NCI-H1417 (cell line): Measurements from ENCODE around the gene HRH2.
"Not testable (repeated sequence)": the region's sequence is repeated elsewhere in the genome, so short reads cannot be mapped to it uniquely, and the experiment has no call there.

Source experiments
- DNase-seq, 3 experiments: peaks; one replicate each; lab custom pipeline; 2025; lab: John Stamatoyannopoulos, UW

HRH2 gene

GRCh38 chr5:175740014-175740413 lies 82.1 kb downstream of the HRH2 start:
- DNase-seq: no peak

- no peak for DNase-seq
These were observed 83.7 kb downstream of the HRH2 start for GRCh38 chr5:175741556-175741955.

GRCh38 chr5:175742290-175742994 lies 84.6 kb downstream of the HRH2 start:
- DNase-seq: no peak

GRCh38 chr5:175743676-175744210 lies 85.9 kb downstream of the HRH2 start:
- DNase-seq: no peak

- no peak for DNase-seq
These were observed 87.3 kb downstream of the HRH2 start for GRCh38 chr5:175745210-175745609.

GRCh38 chr5:175746851-175747250 lies 89.0 kb downstream of the HRH2 start:
- DNase-seq: peak in 1 of 3 experiments; percentile 13

- no peak for DNase-seq
These were observed 89.7 kb downstream of the HRH2 start for GRCh38 chr5:175747539-175748060.

GRCh38 chr5:175748650-175749049 lies 90.8 kb downstream of the HRH2 start:
- no peak for DNase-seq

- no peak for DNase-seq
These were observed 91.7 kb downstream of the HRH2 start for GRCh38 chr5:175749591-175749990.

- DNase-seq: peak in 2 of 3 experiments; percentile 73 to 89
These were observed 92.7 kb downstream of the HRH2 start for GRCh38 chr5:175750511-175750931.

GRCh38 chr5:175751369-175751768 lies 93.5 kb downstream of the HRH2 start:
- DNase-seq: no peak

GRCh38 chr5:175752826-175753535 lies 95.1 kb downstream of the HRH2 start:
- peak in 2 of 3 experiments; percentile 28 to 51 for DNase-seq

- DNase-seq: no peak
These were observed 95.9 kb downstream of the HRH2 start for GRCh38 chr5:175753536-175754402.

- not testable (repeated sequence) for DNase-seq
These were observed 102.1 kb downstream of the HRH2 start for GRCh38 chr5:175759991-175760390.
